IPS-18a (cell line): ENCODE results near the gene RNF144A.

Experiments used
- H3K27ac ChIP-seq: one replicate; pipeline ENCODE4 v1.5.1; 2013; ENCODE audit warnings: low read length
- H3K27me3 ChIP-seq: one replicate; pipeline ENCODE4 v1.6.1; 2013; ENCODE audit warnings: mild to moderate bottlenecking, low read length; ENCODE audit not compliant: control insufficient read depth, insufficient read depth
- H3K36me3 ChIP-seq: one replicate; pipeline ENCODE4 v1.6.1; 2013; ENCODE audit warnings: low read depth, low read length; ENCODE audit not compliant: control insufficient read depth
- H3K4me1 ChIP-seq: one replicate; pipeline ENCODE4 v1.6.1; 2013; ENCODE audit warnings: low read depth, low read length; ENCODE audit not compliant: control insufficient read depth
- H3K4me3 ChIP-seq: one replicate; pipeline ENCODE4 v1.5.1; 2013; ENCODE audit warnings: low read length
- H3K9ac ChIP-seq: one replicate; pipeline ENCODE4 v1.6.1; 2013; ENCODE audit warnings: mild to moderate bottlenecking, low read length, moderate library complexity
- H3K9me3 ChIP-seq: one replicate; pipeline ENCODE4 v1.6.1; 2013; ENCODE audit warnings: low read depth, low read length; ENCODE audit not compliant: control insufficient read depth

Gene RNF144A

GRCh38 chr2:6943523-6943922 is 26.3 kb downstream of the RNF144A start:
- H3K4me3 ChIP-seq: no peak overlapping the region
- peaks cover 21% of the 10 kb centered on the region for H3K4me1 ChIP-seq
- no peak overlapping the region for H3K9ac ChIP-seq
- H3K36me3 ChIP-seq: no peaks in the 10 kb centered on the region
- no peak overlapping the region for H3K27ac ChIP-seq
- no peaks in the 10 kb centered on the region for H3K9me3 ChIP-seq
- no peaks in the 10 kb centered on the region for H3K27me3 ChIP-seq

- Histone ChIP-seq H3K36me3 (no peaks in the 10 kb centered on the region), H3K27me3 (no peaks in the 10 kb centered on the region), H3K4me3 (no peak overlapping the region), H3K27ac (no peak overlapping the region), H3K4me1 (peaks cover 21% of the 10 kb centered on the region), H3K9me3 (no peaks in the 10 kb centered on the region), H3K9ac (no peak overlapping the region)
Observed at GRCh38 chr2:6943971-6944370, 26.8 kb downstream of the RNF144A start.

- Histone ChIP-seq H3K4me1 (peaks cover 16% of the 10 kb centered on the region), H3K27ac (no peak overlapping the region), H3K9me3 (no peaks in the 10 kb centered on the region), H3K36me3 (no peaks in the 10 kb centered on the region), H3K9ac (no peak overlapping the region), H3K4me3 (no peak overlapping the region), H3K27me3 (no peaks in the 10 kb centered on the region)
Observed at GRCh38 chr2:6944555-6944954, 27.3 kb downstream of the RNF144A start.

GRCh38 chr2:6945087-6945813 is 28.0 kb downstream of the RNF144A start:
- H3K27ac ChIP-seq: no peak overlapping the region

GRCh38 chr2:6945821-6946220 is 28.6 kb downstream of the RNF144A start:
- H3K4me3 ChIP-seq: no peak overlapping the region
- H3K9ac ChIP-seq: no peak overlapping the region
- no peak overlapping the region for H3K27ac ChIP-seq
- no peaks in the 10 kb centered on the region for H3K9me3 ChIP-seq
- no peaks in the 10 kb centered on the region for H3K36me3 ChIP-seq
- peaks cover 5% of the 10 kb centered on the region for H3K4me1 ChIP-seq
- H3K27me3 ChIP-seq: no peaks in the 10 kb centered on the region

More at GRCh38 chr2:6945087-6945813, 28.0 kb downstream of the RNF144A start:
- no peak overlapping the region for H3K9ac ChIP-seq
- H3K4me1 ChIP-seq: peaks cover 9% of the 10 kb centered on the region
- no peaks in the 10 kb centered on the region for H3K9me3 ChIP-seq
- H3K36me3 ChIP-seq: no peaks in the 10 kb centered on the region
- H3K4me3 ChIP-seq: no peak overlapping the region
- H3K27me3 ChIP-seq: no peaks in the 10 kb centered on the region

GRCh38 chr2:6946722-6947121 is 29.5 kb downstream of the RNF144A start:
- Histone ChIP-seq H3K27ac (no peak overlapping the region), H3K9me3 (no peaks in the 10 kb centered on the region), H3K27me3 (no peaks in the 10 kb centered on the region), H3K9ac (no peak overlapping the region), H3K4me3 (no peak overlapping the region), H3K36me3 (no peaks in the 10 kb centered on the region), H3K4me1 (no peaks in the 10 kb centered on the region)

- Histone ChIP-seq H3K4me1 (no peaks in the 10 kb centered on the region), H3K36me3 (no peaks in the 10 kb centered on the region), H3K9me3 (no peaks in the 10 kb centered on the region), H3K4me3 (no peak overlapping the region), H3K9ac (no peak overlapping the region), H3K27me3 (no peaks in the 10 kb centered on the region), H3K27ac (no peak overlapping the region)
Observed at GRCh38 chr2:6947929-6948676, 30.9 kb downstream of the RNF144A start.

- Histone ChIP-seq H3K9ac (no peak overlapping the region), H3K4me1 (no peaks in the 10 kb centered on the region), H3K4me3 (no peak overlapping the region), H3K9me3 (no peaks in the 10 kb centered on the region), H3K36me3 (no peaks in the 10 kb centered on the region), H3K27ac (no peak overlapping the region), H3K27me3 (no peaks in the 10 kb centered on the region)
Observed at GRCh38 chr2:6948677-6949351, 31.6 kb downstream of the RNF144A start.

- H3K4me3 ChIP-seq: no peak overlapping the region
- H3K36me3 ChIP-seq: peaks cover 3% of the 10 kb centered on the region
- no peak overlapping the region for H3K27ac ChIP-seq
- H3K9ac ChIP-seq: no peak overlapping the region
- no peaks in the 10 kb centered on the region for H3K4me1 ChIP-seq
- no peaks in the 10 kb centered on the region for H3K27me3 ChIP-seq
- no peaks in the 10 kb centered on the region for H3K9me3 ChIP-seq
Observed at GRCh38 chr2:6951046-6951445, 33.8 kb downstream of the RNF144A start.

- Histone ChIP-seq H3K27me3 (no peaks in the 10 kb centered on the region), H3K4me3 (no peak overlapping the region), H3K9me3 (no peaks in the 10 kb centered on the region), H3K4me1 (no peaks in the 10 kb centered on the region), H3K9ac (no peak overlapping the region), H3K27ac (no peak overlapping the region), H3K36me3 (peaks cover 3% of the 10 kb centered on the region)
Observed at GRCh38 chr2:6952101-6952500, 34.9 kb downstream of the RNF144A start.

- Histone ChIP-seq H3K9me3 (no peaks in the 10 kb centered on the region), H3K4me1 (no peaks in the 10 kb centered on the region), H3K27ac (no peak overlapping the region), H3K9ac (no peak overlapping the region), H3K27me3 (no peaks in the 10 kb centered on the region), H3K36me3 (peaks cover 3% of the 10 kb centered on the region), H3K4me3 (no peak overlapping the region)
Observed at GRCh38 chr2:6954586-6954985, 37.4 kb downstream of the RNF144A start.
